NCI-H1417 treated with DMSO at 0.1 percent for 48 hours (cell line): ENCODE results near the gene NOP56.

Experiments
- DNase-seq: peaks from one replicate; lab custom pipeline; 2025; lab: John Stamatoyannopoulos, UW

Gene NOP56

GRCh38 chr20:2651772-2652723 is at the start of gene NOP56:
Gene NOP56 (plus strand): TSS chr20:2652632. CDS start chr20:2652661, 29 bp downstream.
- DNase-seq = peak; percentile 62

GRCh38 chr20:2602746-2603145 is 49.7 kb upstream of the NOP56 start:
- no peak for DNase-seq

GRCh38 chr20:2603816-2604505 is 48.5 kb upstream of the NOP56 start:
- DNase-seq = no peak

GRCh38 chr20:2604506-2604835 is 48.0 kb upstream of the NOP56 start:
- no peak for DNase-seq

GRCh38 chr20:2606507-2607006 is 45.9 kb upstream of the NOP56 start:
- no peak for DNase-seq

- no peak for DNase-seq
These were observed 42.1 kb upstream of the NOP56 start for GRCh38 chr20:2610326-2610725.

- DNase-seq = no peak
These were observed 41.3 kb upstream of the NOP56 start for GRCh38 chr20:2610941-2611720.

- no peak for DNase-seq
These were observed 40.4 kb upstream of the NOP56 start for GRCh38 chr20:2612073-2612472.

GRCh38 chr20:2616634-2617033 is 35.8 kb upstream of the NOP56 start:
- DNase-seq = no peak

- no peak for DNase-seq
These were observed 35.2 kb upstream of the NOP56 start for GRCh38 chr20:2617099-2617714.

- no peak for DNase-seq
These were observed 33.6 kb upstream of the NOP56 start for GRCh38 chr20:2618815-2619214.

- no peak for DNase-seq
These were observed 33.1 kb upstream of the NOP56 start for GRCh38 chr20:2619337-2619736.

- no peak for DNase-seq
These were observed 32.4 kb upstream of the NOP56 start for GRCh38 chr20:2619961-2620595.

GRCh38 chr20:2624190-2624589 is 28.2 kb upstream of the NOP56 start:
- DNase-seq = no peak

GRCh38 chr20:2625062-2625461 is 27.4 kb upstream of the NOP56 start:
- DNase-seq = no peak

- no peak for DNase-seq
These were observed 25.4 kb upstream of the NOP56 start for GRCh38 chr20:2626853-2627541.

GRCh38 chr20:2631228-2631627 is 21.2 kb upstream of the NOP56 start:
- DNase-seq = no peak

GRCh38 chr20:2633381-2633780 is 19.1 kb upstream of the NOP56 start:
- no peak for DNase-seq

- no peak for DNase-seq
These were observed 15.2 kb upstream of the NOP56 start for GRCh38 chr20:2637246-2637645.

- DNase-seq = no peak
These were observed 12.2 kb upstream of the NOP56 start for GRCh38 chr20:2640260-2640659.

- DNase-seq = no peak
These were observed 11.5 kb upstream of the NOP56 start for GRCh38 chr20:2640899-2641298.
